ENCODE data around the gene DERA.
"Not testable (repeated sequence)": the region's sequence is repeated elsewhere in the genome, so short reads cannot be mapped to it uniquely, and the experiment has no call there.

The DERA gene

GRCh38 chr12:16016748-16017147 is 105.6 kb downstream of the DERA start:
- FAIRE-seq = no peak

- FAIRE-seq = no peak
These were observed 107.2 kb downstream of the DERA start for GRCh38 chr12:16018306-16018705.

DNA sequence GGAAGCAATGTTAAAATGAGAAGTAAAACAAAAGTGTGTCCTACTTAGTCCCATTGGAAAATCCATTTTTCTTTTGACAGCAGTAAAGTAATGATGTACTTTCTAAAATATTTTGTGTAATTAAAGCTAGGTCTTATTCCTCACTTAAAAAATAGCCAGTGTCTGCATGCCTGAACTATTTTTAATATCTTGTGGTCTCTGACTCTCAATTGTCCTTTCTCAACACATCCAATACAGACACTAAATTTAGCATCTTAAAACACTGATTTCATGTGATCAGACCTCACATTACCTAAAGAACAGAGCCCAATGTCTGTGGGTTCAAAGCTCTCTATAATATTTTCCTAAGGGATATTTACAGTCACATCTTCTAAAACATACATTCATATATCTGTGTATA is 108.0 kb downstream of the DERA start:
- no peak for FAIRE-seq

DNA sequence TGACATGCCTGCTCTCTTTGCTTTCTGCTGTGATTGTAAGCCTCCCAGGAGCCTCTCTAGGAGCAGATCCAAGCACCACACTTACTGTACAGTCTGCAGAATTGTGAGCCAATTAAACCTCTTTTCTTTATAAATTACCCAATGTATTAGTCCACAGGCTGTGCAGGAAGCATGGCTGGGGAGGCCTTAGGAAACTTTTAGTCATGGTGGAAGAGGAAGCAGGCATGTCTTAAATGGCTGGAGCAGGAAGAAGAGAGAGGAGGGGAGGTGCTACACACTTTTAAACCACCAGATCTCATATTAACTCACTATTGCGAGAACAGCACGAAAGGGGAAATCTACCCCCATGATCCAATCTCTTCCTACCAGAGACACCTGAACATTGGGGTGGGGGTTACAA is 108.9 kb downstream of the DERA start:
- FAIRE-seq = no peak

GRCh38 chr12:16021026-16021425 is 109.9 kb downstream of the DERA start:
- no peak for FAIRE-seq

DNA sequence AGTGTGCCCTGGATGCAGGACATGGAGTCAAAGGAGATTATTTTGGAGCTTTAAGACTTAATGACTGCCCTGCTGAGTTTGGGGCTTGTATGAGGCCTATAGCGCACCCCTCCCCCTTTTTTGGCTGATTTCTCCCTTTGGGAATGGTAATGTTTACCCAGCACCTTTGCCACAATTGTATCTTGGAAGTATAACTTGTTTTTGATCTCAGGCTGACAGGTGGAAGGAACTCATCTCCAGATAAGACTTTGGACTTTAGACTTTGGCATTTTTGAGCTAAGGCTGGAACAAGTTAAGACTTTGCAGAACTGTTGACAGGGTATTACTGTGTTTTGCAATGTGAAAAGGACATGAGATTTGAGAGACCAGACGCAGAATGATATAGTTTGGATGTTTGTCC is 110.5 kb downstream of the DERA start:
- FAIRE-seq = no peak

DNA sequence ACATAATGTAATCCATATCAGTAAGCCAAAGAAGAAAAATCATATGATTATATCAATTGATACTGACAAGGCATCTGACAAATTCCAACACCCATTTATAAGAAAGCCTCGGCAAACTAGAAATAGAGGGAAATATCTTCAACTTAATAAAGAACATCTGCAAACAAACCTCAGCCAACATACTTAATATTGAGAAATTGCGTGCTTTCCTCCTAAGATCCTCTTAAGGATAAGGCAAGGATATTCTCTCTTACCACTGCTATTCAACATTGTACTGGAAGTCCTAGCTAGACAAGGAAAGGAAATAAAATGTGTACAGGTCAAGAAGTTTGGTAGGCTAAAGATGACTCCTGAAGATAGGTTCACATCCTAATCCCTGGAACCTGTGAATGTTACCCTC is 115.9 kb downstream of the DERA start:
- FAIRE-seq = no peak

- no peak for FAIRE-seq
These were observed 119.6 kb downstream of the DERA start for GRCh38 chr12:16030744-16031143.

DNA sequence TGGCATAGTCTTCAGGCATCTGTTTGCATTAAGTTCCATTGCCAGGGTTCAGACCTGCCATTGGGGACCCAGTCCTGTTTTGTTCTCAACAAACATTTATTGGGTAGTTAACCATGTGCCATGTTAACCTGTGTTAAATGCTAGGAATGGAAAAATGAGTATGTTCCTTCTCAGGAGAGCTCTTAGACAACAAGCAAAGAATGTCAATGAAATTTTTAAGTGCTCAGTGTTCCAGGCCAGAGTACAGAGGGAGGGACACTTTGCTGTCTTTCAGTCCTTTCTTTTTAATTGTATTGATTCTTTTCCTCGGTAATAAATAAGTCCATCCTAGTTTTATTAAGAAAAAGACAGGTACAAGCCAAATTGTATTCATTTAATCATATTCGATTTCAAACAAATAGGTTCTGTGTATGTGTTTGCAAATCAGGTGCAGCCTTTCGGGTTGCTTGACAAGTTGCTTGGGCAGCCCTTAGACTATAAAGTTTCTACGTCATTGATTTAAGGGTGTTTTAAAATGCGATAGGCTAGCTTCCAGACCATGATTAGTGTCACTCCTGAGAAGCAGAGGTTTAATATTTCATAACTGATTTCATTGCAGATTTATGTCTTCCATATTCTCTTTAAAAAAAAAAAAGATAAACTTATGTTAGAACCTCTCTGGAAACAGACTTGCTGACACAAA is 123.1 kb downstream of the DERA start:
- no peak for FAIRE-seq

DNA sequence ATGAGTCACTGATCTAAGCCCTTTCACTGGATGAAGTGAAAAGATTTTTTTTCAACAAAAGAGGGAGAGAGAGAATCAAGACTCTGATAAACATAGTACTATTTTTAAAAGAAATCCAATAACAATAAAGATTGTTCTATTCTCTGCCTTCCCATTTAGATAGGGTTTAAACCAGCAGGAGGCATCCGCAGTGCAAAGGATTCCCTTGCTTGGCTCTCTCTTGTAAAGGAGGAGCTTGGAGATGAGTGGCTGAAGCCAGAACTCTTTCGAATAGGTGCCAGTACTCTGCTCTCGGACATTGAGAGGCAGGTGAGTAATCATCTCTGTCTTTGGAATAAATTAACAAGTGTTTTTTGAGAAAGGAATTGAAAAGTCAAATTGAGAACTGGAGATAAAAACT is 124.9 kb downstream of the DERA start:
- FAIRE-seq = no peak

- FAIRE-seq = no peak
These were observed 126.4 kb downstream of the DERA start for GRCh38 chr12:16037533-16037932.

DNA sequence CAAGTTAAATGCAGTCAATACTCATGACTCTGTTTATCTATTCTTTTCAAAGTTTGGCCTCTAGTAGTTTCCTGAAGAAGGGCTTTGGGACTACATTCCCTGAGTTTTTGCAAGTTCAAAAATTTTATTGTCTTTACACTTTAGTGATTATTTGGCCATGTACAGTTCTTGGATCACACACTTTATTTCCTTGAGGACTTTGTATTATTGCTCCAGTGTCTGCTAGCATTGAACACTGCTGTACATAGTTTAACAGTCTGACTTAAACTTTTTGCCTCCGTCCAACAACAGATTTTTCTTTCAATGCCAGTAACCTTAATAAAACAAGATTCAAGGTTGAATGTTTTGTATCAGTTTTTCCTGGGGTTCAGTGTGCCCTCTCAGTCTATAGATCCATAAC is 132.3 kb downstream of the DERA start:
- FAIRE-seq = no peak

DNA sequence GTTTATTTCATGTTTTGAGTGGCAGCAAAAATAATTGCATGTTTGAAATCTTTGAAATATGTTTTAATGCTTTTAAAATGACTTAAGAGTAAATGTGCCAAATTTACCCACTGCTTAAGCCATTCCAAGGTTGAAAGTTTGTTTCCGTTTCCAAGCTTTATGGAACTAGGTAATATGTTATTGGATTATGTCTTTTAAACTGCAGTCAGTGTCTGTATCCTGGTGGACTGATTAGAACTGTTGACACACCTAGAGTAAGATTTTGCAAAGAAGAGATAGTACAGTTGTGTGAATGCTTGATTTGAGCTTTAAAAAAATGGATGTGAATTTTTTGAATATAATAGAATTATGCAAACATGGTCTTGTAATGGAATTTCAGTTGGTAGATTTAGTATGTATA is 135.1 kb downstream of the DERA start:
- FAIRE-seq = no peak

DNA sequence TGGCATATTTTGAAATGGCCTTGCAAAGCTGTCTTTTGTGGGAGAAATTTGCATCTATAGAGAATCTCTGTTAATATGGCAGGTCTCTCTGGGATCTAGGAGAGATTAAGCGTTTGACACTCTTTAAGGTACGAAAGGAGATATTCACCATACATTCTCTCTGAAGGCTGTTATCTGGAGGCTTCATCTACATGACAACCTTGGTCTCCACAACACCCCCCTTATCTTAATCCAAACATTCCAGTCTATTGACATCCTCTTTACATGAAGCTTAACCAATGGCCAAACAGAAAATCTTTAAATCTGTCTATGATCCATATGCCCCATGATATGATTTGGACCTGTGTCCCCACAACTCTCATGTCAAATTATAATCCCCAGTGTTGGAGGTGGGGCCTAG is 137.4 kb downstream of the DERA start:
- FAIRE-seq = no peak

- no peak for FAIRE-seq
These were observed 145.8 kb downstream of the DERA start for GRCh38 chr12:16056910-16057309.

DNA sequence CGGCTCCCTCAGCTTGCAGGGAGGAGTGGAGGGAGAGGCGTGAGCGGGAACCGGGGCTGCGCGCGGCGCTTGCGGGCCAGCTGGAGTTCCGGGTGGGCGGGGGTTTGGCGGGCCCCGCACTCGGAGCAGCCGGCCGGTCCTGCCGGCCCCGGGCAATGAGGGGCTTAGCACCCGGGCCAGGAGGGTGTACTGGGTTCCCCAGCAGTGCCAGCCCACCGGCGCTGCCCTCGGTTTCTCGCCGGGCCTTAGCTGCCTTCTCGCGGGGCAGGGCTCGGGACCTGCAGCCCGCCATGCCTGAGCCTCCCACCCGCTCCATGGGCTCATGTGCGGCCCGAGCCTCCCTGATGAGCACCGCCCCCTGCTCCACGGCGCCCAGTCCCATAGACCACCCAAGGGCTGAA is 146.2 kb downstream of the DERA start:
- FAIRE-seq = not testable (repeated sequence)

DNA sequence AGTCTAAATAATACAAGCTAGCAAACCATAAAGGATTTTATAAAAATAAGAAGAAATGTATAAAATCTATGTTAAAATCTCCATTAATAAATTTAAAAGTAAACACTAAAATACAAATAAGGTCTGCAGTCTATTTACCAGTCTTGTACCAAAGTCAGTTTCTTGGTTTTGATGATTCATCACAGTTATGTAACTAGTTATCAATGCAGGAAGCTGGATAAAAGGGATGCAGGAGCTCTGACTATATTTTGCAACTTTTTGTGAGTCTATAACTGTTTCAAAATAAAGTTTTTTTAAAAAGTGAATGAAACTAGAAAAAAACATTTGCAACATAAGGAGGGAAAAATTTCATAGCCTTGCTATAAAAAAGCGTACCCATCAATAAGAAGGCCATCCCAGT is 151.5 kb downstream of the DERA start:
- FAIRE-seq = no peak

- FAIRE-seq = no peak
These were observed 152.6 kb downstream of the DERA start for GRCh38 chr12:16063726-16064125.

DNA sequence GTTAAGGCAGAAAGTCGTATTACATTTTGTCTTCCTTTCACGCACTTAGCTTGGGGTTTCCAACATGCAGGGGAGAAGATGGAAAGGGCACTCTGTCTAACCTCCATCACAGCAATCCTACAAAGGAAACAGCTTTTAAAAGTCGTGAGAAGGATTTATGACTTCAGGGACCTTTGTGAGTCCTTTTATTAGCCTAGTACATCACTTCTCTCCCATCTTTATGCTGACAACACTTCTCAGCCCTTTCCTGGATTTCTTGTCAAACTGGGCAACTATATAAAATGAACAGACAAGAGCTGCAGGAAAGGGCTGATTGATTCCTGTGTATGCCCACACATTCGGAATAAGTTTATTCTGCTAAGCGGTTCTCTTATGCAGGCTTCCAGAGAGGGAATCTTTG is 159.0 kb downstream of the DERA start:
- FAIRE-seq = no peak

GRCh38 chr12:16072678-16073077 is 161.5 kb downstream of the DERA start:
- no peak for FAIRE-seq

DNA sequence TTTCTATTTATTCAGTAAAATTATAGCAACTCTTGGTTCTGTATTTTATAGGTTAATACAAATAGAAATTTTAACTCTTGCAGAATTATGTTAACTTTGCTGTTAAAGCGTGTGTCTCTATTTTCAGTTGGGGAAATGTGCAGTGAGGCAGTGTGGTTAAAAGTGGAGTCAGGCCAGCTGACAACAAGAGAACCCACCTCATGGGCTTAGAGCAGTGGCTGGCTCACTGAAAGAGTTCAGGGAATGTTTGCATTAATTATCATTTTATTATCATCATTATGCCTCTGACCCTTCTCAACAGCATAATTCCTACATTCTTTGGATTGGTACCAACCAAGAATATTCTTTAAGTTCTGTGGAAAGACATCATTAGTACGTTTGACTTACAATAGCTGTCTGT is 163.8 kb downstream of the DERA start:
- FAIRE-seq = no peak

DNA sequence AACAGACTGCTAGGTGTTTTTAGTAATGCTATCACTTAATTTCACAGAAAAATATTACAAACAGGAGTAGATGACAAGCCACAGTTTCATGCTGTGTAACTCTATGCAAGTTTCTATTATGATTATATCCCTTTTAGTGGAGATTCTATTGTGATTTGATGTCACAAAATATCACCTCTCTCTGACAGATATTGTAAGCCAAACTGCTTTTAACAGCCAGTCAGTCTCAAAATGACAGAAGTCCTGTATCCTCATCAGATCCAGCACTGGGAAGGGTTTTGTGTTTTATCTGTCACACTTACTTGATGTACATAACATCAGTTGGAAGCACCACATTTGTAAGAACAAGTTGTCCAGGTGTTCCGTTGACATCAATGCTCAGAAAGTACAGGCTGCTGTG is 164.8 kb downstream of the DERA start:
- FAIRE-seq = no peak

DNA sequence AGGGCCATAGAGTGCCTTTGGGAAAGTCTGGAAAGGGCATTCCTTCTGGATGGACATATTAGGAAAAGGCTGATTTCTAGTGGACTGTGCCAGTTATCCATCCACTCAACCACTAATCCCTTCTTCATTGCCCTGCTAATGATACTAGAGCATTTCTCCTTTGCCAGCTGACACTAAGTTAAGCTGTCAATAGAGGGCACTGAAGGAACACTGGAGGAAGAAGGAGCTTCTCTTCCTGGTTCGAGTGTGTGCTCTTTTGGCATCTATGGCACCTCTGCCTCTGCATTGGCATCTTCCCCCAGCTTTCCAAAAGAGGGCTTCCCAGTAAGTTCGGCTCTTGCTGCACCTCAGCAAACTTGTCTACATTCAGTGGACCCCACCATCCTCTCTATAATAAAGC is 165.4 kb downstream of the DERA start:
- no peak for FAIRE-seq

- no peak for FAIRE-seq
These were observed 165.9 kb downstream of the DERA start for GRCh38 chr12:16076970-16077522.

- no peak for FAIRE-seq
These were observed 175.3 kb downstream of the DERA start for GRCh38 chr12:16086462-16086861.

Measured in G401.6 (cell line).